ENCODE data around the gene ZNF609. TPM values are rescaled to one million over a fixed set of nuclear protein-coding genes. Genes with fewer than 3 reads are reported as not detected.

ZNF609 gene
- total and polyA plus RNA-seq, 4 donors, result 4.6 to 18.1 (median 8.0) TPM

DNA sequence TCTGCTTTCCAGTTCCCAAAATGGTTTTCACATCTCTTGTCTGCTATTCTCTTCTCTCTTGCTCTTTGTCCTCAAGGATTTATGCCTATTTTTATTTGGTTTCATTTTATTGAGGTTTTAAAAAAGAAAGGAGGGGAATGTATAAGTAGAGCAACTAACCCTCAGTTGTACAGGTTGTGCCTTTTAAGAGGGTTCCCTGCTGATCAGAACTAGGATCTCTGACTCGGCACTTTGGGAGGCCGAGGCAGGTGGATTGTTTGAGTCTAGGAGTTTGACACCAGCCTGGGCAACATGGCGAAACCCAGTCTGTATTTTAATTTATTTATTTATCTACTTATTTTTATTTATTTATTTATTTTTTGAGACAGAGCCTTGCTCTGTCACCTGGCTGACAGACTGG is 123.6 kb downstream of the ZNF609 start:
- Histone ChIP-seq H3K4me1 (ENCODE audit: control insufficient read depth in 4 of 4, insufficient read depth in 4 of 4, low read length in 3 of 4) (peaks cover 4 to 9% (median 8%) of the 10 kb centered on the region in 4 donors), H3K27ac (ENCODE audit: low read depth in 1 of 2, low read length in 2 of 2) (no peak overlapping the region), H3K9ac (ENCODE audit: low read depth in 1 of 2, low read length in 2 of 2) (no peak overlapping the region), H3K36me3 (ENCODE audit: control insufficient read depth in 4 of 4, insufficient read depth in 3 of 4, low read depth in 1 of 4, low read length in 3 of 4) (no peaks in the 10 kb centered on the region), H3K4me3 (ENCODE audit: low read depth in 1 of 3, low read length in 3 of 3) (no peak overlapping the region), H3K9me3 (ENCODE audit: control insufficient read depth in 4 of 4, low read length in 3 of 4) (peaks cover 0 to 2% (median 0%) of the 10 kb centered on the region in 4 donors), H3K27me3 (ENCODE audit: control insufficient read depth in 4 of 4, insufficient read depth in 4 of 4, low read length in 3 of 4) (no peaks in the 10 kb centered on the region)
- TF ChIP-seq JUND (IDR thresholded peaks at IDR 0.05), result no peak
- no peak for TF ChIP-seq HNF4G (IDR thresholded peaks at IDR 0.05)
- TF ChIP-seq, protein P1, sequence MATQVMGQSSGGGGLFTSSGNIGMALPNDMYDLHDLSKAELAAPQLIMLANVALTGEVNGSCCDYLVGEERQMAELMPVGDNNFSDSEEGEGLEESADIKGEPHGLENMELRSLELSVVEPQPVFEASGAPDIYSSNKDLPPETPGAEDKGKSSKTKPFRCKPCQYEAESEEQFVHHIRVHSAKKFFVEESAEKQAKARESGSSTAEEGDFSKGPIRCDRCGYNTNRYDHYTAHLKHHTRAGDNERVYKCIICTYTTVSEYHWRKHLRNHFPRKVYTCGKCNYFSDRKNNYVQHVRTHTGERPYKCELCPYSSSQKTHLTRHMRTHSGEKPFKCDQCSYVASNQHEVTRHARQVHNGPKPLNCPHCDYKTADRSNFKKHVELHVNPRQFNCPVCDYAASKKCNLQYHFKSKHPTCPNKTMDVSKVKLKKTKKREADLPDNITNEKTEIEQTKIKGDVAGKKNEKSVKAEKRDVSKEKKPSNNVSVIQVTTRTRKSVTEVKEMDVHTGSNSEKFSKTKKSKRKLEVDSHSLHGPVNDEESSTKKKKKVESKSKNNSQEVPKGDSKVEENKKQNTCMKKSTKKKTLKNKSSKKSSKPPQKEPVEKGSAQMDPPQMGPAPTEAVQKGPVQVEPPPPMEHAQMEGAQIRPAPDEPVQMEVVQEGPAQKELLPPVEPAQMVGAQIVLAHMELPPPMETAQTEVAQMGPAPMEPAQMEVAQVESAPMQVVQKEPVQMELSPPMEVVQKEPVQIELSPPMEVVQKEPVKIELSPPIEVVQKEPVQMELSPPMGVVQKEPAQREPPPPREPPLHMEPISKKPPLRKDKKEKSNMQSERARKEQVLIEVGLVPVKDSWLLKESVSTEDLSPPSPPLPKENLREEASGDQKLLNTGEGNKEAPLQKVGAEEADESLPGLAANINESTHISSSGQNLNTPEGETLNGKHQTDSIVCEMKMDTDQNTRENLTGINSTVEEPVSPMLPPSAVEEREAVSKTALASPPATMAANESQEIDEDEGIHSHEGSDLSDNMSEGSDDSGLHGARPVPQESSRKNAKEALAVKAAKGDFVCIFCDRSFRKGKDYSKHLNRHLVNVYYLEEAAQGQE (IDR thresholded peaks at IDR 0.05), result no peak
- no peak for TF ChIP-seq HNF4A (conservative IDR thresholded peaks at IDR 0.05)
- no peak for TF ChIP-seq EGR1 (IDR thresholded peaks at IDR 0.05; ENCODE audit: low read depth in 2 of 2)
- TF ChIP-seq YY1 (IDR thresholded peaks at IDR 0.05), result no peak
- TF ChIP-seq, protein P2, sequence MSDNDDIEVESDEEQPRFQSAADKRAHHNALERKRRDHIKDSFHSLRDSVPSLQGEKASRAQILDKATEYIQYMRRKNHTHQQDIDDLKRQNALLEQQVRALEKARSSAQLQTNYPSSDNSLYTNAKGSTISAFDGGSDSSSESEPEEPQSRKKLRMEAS (IDR thresholded peaks at IDR 0.05), result no peak
- TF ChIP-seq RAD21 (IDR thresholded peaks at IDR 0.05), result no peak
- TF ChIP-seq, protein P3, sequence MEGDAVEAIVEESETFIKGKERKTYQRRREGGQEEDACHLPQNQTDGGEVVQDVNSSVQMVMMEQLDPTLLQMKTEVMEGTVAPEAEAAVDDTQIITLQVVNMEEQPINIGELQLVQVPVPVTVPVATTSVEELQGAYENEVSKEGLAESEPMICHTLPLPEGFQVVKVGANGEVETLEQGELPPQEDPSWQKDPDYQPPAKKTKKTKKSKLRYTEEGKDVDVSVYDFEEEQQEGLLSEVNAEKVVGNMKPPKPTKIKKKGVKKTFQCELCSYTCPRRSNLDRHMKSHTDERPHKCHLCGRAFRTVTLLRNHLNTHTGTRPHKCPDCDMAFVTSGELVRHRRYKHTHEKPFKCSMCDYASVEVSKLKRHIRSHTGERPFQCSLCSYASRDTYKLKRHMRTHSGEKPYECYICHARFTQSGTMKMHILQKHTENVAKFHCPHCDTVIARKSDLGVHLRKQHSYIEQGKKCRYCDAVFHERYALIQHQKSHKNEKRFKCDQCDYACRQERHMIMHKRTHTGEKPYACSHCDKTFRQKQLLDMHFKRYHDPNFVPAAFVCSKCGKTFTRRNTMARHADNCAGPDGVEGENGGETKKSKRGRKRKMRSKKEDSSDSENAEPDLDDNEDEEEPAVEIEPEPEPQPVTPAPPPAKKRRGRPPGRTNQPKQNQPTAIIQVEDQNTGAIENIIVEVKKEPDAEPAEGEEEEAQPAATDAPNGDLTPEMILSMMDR (IDR thresholded peaks at IDR 0.05; ENCODE audit: low read depth, low read length, missing input control), result no peak
- TF ChIP-seq, protein P4, sequence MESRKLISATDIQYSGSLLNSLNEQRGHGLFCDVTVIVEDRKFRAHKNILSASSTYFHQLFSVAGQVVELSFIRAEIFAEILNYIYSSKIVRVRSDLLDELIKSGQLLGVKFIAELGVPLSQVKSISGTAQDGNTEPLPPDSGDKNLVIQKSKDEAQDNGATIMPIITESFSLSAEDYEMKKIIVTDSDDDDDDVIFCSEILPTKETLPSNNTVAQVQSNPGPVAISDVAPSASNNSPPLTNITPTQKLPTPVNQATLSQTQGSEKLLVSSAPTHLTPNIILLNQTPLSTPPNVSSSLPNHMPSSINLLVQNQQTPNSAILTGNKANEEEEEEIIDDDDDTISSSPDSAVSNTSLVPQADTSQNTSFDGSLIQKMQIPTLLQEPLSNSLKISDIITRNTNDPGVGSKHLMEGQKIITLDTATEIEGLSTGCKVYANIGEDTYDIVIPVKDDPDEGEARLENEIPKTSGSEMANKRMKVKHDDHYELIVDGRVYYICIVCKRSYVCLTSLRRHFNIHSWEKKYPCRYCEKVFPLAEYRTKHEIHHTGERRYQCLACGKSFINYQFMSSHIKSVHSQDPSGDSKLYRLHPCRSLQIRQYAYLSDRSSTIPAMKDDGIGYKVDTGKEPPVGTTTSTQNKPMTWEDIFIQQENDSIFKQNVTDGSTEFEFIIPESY (IDR thresholded peaks at IDR 0.05), result no peak
- TF ChIP-seq RXRA (IDR thresholded peaks at IDR 0.05), result no peak
- no peak for TF ChIP-seq FOXA2 (IDR thresholded peaks at IDR 0.05)
- TF ChIP-seq NR2F2 (IDR thresholded peaks at IDR 0.05), result no peak
- no peak for TF ChIP-seq FOXA1 (IDR thresholded peaks at IDR 0.05)
- no peak for TF ChIP-seq SP1 (IDR thresholded peaks at IDR 0.05)
- TF ChIP-seq, protein P5, sequence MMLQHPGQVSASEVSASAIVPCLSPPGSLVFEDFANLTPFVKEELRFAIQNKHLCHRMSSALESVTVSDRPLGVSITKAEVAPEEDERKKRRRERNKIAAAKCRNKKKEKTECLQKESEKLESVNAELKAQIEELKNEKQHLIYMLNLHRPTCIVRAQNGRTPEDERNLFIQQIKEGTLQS (IDR thresholded peaks at IDR 0.05), result no peak
- no peak for DNase-seq (ENCODE audit: low spot score)
- WGBS, result 88% methylated on average over 3 of the region's 3 CpGs

All from liver (tissue), 9 donors.